GM18907 (cell line): ENCODE results near the gene BRD1.
"Not testable (repeated sequence)": the region's sequence is repeated elsewhere in the genome, so short reads cannot be mapped to it uniquely, and the experiment has no call there.

Experiments
- ATAC-seq: cut with Tn5 transposase; IDR thresholded peaks from one replicate; pipeline ENCODE4 v1.9.1; 2021; ENCODE audit warnings: mild to moderate bottlenecking, moderate library complexity; ENCODE audit not compliant: unreplicated experiment

Gene BRD1

DNA sequence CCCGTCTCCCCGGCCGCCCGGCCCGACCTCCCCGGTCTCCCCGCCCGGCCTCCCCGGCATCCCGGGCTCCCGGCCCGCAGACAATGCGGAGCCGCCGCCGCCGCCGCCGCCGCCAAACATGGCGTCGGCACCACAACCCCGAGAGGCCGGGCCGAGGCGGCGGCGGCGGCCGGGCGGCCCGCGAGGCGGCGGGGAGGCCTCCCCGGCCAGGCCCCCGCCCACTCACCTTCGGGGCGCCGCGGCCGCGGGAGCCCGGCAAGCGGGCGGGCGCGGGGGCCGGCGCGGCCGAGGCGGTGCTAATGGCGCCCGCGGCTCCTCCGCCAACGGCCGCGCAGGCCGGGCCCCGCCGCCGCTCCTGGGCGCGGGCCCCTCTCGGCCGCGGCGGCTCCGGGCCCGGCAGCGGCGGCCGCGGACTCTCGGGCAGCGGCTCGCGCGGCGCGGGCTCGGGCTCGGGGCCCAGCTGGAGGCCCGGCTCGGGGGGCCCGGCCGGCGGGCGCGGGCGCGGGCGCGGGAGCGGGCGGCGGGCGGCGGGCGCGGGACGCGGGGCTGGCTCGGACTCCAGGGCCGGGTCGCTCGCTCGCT is 311 bp downstream of the BRD1 start:
- no peak for ATAC-seq

DNA sequence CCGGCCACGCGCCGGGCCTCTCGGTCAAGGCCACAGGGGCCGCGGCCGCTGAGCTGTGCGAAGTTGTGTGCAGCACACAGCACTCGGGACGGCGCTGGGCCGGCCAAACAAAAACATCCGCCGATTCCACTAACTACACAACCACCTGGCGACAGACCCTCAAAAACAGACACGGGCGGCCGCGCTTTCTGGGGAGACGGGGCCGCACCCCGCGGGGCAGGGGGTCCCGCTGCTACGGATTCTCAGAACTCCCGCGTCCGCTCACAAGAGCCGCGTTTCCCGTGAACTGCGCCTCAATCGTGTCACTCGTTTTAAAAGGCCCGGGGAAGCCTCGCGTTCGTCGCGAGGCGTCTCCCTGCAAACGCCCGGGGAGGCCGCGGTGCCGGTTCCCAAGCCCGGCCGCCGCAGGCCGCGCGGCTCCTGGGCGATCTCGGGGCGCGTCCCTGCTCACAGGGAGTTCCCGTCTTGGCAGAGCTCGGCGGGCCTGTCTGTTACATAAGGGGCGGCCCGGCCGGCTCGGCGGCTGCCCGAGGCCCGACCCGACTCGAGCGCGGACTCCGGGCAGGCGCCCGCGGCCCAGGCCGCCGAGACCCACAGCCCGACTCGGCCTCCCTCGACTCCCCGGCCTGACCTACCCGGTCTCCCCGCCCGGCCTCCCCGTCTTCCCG is 936 bp downstream of the BRD1 start:
- no peak for ATAC-seq

DNA sequence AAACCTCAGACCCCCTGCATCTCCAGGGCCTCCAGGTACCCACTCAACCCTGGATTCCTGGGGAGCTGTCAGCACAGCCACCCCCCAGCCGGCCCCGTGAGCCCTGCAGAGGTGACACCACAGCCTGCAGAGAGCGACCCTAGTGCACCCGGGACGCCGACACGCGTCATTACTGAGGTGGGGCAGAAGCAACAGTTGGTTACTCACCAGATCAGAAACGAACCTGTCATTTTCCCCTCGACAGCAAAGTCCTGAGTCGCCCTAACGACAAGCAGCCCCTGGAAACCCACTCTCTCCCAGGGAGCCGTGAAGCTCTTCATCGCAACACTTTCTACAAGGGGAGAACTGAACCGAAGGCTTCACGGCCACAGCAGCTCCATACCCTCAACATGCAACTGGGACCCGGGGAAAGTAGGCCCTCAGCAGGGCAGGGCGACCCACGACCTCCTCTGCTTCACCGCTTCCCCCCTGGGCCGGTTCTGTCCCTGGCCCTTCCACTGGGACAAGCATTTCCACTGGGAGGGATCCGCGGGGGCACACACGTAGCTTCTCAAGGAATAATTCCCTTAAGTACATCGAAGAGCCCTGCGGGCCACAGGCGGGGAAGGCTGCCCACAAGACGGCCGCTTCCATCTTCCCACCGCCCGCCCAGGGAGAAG is 1.6 kb downstream of the BRD1 start:
- ATAC-seq: no peak

DNA sequence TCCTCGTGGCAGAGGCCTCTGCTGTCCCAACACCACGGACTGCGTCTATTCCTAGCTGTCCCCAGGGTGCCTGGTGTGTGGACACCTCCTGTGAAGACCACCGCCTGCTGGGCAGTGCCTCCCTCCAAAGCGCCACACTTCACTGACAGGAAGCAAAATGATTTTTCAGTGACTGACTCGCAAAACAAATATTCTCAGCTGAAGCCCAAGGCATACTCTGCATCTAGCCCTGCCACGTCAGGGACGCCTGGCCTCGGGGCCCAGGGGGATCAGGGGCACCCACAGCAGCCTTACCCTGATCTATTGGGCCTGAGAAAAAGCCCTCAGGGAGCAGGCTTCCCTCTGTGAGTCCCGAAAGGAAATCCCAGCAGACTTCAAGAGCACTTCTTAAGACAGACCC is 2.2 kb downstream of the BRD1 start:
- no peak for ATAC-seq

DNA sequence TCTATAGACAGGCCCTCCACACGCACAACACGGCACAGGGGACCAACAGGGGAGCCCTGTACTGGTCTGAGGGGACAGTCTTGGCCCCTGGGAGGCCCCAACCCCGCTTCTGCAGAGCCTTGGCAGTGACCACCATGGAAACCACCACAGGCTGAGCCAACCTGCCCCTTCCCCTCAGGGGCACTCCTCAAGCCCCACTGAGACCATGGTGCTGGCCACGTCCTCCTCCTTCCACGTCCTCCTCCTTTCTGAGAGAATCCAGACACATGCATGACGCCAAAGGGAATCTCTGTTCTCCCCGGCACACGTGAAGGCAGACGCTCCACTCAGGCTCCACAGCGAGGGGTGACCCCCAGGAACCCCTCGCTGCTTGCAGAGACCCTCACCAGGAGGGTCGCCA is 2.7 kb downstream of the BRD1 start:
- no peak for ATAC-seq

DNA sequence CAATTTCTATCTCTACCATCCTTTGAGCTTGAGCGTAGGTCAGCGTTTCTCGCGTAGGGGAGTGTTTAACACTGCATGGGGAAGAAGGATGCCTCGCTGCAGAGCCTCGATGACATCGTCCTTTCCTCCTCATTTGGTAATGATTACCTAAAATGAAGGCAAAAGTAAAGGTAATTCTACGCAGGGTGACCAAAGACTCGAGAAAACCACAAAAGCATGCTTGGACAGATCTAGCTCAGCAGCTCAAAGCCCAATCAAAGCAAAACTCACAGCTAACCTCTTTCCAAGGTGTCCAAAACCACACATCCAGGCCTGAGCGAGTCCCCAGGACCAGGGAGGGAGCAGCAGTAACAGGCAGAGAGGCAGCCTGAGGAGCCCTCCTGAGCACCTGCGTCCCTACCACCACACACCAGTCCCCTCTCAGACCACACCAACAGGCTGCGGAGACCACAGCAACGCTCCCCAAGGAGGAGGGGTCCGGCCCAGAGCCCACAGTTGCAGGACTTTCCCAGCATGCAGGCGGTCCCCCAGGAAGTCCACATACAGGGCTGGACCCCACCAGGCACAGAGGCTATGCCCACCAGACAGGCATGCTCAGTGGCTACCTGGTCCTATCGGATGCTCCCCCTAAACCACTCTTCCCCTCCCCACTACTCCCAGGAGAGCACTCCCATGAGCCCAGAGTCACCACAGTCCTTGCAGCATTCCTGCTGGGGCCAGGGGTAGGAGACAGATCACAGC is 3.3 kb downstream of the BRD1 start:
- no peak for ATAC-seq

DNA sequence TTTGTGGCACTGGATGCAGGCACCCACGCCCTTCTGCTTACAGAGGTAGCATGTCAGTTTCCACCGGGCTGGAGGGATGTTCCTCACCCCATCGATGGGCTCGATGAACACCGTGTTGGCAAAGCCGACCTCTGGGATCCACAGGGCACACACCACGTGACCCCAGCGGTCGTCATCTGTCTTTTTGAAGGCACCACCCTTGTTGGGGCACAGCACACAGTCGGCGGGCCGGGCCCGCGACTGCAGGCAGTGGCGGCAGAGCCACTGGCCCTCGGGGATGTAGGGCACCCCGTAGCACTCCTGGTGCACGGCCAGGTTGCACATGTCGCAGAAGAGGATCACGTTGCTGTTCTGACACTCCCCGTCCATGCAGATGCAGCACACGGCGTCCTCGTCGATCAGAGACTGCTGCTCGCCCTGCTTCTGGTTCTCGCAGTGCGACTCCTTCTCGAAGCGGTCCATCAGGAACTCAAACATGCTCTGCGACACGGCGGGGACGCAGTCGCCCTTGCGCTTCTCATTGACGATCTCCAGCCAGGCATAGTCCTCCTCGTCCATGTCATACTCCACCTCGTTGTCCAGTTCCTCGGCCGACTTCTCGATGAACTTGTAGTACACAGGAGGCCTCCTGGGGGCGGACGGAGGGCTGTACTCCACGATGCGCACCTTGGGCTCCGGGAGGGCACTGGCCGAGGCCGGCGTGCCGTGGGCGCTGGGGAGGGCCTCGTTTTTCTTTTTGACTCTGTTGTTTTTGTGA is 4.2 kb downstream of the BRD1 start:
- no peak for ATAC-seq

DNA sequence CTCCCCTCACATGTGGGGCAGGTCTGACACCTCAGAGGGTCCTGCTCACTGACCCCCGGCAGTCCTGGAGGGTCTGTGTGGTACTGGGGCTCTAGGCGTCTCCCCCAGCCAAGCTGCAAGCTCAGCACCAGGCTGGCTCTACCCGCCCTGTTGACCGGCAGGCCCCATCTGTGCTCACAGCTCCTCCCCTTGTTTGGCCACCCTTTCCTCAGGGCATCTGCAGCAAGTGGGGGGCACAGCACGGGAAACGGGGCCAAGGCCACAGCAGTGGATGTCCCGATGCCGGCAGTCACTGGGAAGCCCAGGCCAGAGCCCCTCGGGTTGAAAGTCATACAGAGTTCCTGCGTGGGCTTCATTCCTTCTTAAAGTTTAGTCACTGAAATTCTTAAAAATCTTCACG is 5.9 kb downstream of the BRD1 start:
- not testable (repeated sequence) for ATAC-seq

DNA sequence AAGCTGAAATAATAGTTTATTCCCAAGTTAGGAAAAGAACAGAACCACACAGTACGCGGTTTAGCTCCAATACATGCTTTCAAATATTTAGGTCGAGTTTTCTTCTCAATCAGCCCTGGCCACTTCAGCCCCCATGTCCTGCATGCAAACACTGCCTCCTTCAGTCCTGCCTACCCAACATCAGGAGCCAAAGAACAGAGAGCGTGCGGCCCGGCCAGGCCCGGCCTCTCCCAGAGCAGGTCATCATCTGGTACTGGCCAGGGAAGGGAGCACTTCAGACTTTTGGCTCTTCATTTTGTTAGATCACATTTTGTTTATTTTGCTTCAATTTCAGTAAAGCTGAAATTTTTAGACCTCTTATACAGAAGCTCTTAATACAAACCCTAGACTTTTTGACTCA is 6.7 kb downstream of the BRD1 start:
- ATAC-seq: no peak

DNA sequence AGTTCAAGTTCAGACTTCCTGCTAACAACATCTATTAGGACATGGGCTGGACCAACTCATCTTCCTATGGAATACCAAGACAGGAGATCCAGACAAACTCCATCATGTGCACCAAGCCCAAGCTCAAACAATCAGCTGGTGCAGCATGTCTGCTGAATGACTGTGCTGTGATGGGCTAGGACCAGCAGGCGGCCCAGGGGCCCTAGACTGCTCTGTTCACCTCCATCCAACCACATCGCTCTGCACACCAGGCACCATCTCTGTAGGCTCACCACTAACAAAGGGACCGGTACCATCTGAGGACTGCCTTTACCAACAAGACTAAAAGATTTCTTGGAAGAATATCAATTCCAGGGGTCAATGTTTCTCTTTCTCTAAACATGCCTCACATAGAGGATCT is 10.3 kb downstream of the BRD1 start:
- ATAC-seq: no peak

DNA sequence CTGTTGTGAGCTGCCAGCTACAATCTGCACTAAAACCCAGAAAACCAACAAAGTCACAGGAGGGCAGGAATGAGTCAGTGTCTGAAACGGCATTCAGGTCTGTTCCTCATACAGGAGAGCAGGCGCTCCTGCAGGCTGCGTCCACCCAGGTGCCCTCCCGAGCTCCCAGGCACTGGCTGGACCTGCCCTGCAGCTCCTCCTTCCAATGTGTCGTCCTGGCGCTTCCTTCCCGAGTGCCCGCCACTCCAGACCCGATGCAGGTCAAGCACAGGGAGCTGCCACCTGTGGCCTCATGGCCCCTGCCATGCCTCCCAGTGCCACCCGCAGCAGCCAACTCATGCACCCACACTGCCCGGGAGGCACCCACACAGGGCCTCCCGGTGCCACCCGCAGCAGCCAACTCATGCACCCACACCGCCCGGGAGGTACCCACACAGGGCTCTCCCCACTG is 12.0 kb downstream of the BRD1 start:
- no peak for ATAC-seq

DNA sequence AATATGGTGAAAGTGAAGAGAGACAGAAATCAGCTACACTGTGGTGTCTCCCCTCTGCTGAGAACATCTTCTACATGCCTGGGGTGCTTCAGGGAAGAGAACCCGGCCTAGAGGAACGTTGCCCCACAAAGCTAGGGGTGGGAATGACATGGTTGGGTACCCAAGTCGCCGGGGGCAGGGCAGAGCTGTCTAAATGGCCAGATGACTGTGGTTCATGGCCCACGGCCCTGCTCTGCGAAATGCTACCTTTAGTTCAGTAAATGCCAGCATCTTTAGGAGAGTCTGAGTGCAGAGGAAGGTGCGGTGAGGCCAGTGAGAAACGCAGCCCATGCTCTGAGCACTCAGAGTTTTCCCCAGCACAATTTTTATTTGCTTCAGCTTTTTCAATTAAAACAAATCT is 12.8 kb downstream of the BRD1 start:
- ATAC-seq: no peak

DNA sequence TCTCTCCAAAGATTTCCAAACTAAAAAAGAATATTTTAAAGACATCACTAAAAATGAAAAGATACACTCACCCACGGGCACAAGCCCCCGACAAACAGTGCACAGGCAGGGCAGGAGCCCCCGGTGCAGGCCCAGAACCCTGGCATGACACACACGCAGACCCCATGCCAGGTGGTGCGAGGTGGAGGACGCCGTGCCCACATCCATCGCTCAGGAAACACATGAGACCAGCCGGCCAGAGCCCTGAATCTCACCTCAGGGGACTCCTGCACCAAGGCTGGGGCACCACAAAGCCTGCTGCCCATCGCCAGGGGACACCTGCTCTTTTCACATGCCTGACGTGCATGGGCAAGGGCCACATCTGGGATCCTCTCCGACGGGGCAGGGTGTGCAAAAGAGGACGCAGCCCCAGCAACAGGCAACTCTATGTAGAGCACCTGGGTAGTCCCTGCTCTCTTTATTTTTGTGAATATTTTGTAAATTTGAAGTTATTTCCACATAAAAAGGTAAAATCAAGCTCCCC is 13.4 kb downstream of the BRD1 start:
- ATAC-seq: no peak

DNA sequence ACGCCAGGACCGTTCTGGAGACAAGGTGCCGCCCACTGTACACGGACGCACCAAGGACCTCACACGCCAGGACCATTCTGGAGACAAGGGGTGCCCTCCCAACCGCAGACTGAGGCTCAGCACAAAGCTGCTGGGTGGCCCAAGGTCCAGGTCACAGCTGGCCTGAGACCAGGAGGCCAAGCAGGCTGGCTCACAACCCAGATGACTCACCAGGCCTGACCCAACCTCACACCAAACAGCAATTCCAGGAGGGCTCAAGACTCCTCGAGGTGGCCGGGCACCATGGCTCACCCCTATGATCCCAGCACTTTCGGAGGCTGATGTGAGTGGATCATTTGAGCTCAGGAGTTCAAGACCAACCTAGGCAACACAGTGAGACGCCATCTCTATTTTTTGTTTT is 14.8 kb downstream of the BRD1 start:
- no peak for ATAC-seq

DNA sequence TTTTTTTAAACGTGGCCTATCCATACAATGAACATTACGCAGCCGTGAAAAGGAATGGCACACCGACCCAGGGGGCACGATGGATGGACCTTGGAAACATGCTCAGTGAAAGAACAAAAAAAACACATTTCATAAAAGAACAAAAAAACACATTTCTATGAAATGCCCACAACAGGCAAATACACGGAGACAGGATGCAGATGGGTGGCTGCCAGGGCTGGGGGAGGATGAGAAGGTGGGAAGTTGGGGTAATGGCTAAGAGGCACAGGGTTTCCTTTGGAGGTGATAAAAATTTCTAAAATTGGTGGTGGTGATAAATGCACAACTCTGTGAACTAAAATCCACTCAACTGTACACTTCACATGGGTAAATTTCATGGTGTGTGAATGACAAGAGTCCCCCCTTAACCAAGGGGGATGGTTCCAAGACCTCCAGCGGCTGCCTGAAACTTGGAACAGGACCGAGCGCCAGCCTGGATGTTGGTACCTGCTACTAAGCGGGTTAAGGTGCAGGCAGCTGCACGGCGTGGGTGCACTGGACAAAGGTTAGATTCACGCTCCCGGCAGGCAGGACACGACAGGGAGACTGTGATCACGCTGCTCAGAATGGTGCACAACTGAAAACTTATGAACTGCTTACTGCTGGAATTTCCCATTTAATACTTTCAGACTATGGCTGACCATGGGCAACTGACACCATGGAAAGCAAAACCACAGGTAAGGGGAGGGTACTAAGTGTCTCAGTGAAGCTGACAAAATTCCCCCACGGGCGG is 16.5 kb downstream of the BRD1 start:
- no peak for ATAC-seq

DNA sequence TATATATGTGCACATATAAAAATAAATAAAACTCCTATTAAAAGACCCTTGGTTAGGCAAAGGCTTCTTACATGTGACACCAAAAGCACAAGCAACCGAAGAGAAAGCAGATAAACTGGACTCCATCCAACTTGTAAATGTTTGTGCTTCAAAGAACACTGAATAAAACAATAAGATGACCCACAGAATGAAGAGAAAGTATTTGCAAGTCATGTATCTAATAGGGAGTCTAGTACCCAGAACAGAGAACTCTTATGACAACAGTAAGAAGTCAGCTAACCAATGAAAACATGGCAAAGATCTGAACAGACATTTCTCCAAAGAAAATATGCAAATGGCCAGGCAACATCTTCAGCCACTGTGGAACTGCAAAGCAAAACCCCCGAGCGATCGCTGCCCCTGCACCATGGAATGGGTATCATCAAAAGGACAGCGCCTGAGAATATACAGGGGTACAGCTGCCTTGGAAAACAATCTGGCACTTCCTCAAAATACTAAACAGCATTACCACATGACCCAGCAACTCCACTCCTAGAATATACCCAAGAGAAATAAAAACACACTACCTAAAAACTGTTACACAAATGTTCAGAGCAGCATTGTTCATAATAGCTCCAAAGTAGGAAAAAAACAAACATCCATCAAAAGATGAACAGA is 17.2 kb downstream of the BRD1 start:
- no peak for ATAC-seq

DNA sequence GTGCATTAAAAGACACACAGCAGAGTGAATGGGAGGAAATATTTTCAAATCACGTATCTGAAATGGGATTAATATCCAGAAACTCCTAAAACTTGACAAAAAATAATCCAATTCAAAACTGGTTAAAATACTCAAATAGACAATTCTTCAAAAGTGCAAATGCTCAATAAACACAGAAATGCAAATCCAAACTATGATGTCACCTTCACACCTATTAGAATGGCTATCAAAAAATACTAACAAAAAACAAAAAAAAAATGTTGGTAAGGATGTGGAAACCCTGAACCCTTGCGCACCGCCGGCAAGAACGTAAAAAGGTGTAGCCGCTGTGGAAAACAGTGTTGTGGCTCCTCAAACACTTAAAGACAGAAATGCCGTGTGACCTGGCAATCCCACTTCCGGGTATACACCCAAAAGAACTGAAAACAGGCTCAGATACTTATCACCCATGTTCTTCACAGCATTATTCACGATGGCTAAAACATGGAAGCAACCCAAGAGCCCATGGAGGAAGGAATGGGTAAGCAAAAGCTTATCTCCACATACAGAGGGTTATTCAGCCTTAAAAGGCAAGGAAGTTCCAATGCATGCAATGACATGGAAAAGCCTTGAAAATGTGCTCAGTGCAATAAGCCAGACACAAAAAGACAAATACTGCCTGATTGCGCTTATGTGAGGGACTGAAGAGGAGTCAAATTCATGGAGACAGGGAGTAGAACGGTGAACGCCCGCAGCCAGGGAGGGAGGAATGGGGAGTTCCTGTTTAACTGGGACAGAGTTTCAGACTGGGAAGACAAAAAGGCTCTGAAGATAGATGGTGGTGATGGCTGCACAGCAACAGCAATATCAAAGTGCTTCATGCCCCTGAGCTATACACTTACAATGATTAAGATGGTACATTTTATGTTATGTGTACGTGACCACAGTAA is 19.6 kb downstream of the BRD1 start:
- no peak for ATAC-seq

DNA sequence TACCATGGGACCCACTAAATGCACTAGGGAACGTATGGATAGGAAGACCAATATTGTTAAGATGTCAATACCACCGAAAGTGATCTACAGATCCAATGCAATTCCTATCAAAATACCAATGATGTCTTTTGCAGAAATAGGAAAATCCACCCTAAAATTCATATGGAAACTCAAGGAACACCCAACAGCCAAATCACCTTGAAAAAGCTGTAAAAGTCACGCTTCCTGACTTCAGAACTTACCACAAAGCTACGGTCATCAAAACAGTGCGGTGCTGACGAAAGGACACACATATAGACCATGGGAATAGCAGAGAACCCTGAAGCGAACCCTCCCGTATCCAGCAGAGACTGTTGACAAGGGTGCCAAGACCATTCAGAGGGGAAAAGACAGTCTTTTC is 20.5 kb downstream of the BRD1 start:
- ATAC-seq: no peak
